Neural crest cell (in vitro differentiated cells): Measurements from ENCODE around the gene SRP68. TPM values are rescaled to one million over a fixed set of nuclear protein-coding genes. Genes with fewer than 3 reads are reported as not detected.

Experiments
- DNase-seq: peaks from one replicate; pipeline ENCODE4 v3.0.0; 2021; ENCODE audit warnings: low read depth, mixed read lengths, low spot score
- H3K27ac Mint-ChIP-seq: one replicate; pipeline ENCODE4 v1.8.0; 2021; ENCODE audit warnings: mild to moderate bottlenecking, mixed read lengths; ENCODE audit not compliant: unreplicated experiment
- H3K27me3 Mint-ChIP-seq: 2 replicates; pipeline ENCODE4 v1.8.0; 2021; ENCODE audit warnings: low read depth, mild to moderate bottlenecking, mixed read lengths
- H3K36me3 Mint-ChIP-seq: 2 replicates; pipeline ENCODE4 v1.8.0; 2021; ENCODE audit warnings: low read depth, mild to moderate bottlenecking, mixed read lengths
- H3K4me1 Mint-ChIP-seq: 2 replicates; pipeline ENCODE4 v1.8.0; 2021; ENCODE audit warnings: mixed read lengths
- H3K4me3 Mint-ChIP-seq: one replicate; pipeline ENCODE4 v1.8.0; 2021; ENCODE audit warnings: mild to moderate bottlenecking, mixed read lengths
- H3K9me3 Mint-ChIP-seq: 2 replicates; pipeline ENCODE4 v1.8.0; 2021; ENCODE audit warnings: mixed read lengths
- CTCF ChIP-seq: fragments of 200-600 bp; sonication (generic); conservative IDR thresholded peaks from 2 replicates; pipeline ENCODE4 v1.5.0; 2021; ENCODE audit warnings: antibody characterized with exemption, mild to moderate bottlenecking
- total RNA-seq: library from RNA; stranded (reverse); gene quantifications from 2 replicates; pipeline ENCODE4 v1.2.1, GENCODE V29; 2021

The SRP68 gene
- total RNA-seq, 1 donor from 2014 or later: 91.6 TPM

- Mint-ChIP-seq H3K4me3 (peak within 1 kb of the TSS; percentile 98), H3K27me3 (no peaks in the 10 kb centered on the region), H3K36me3 (peaks cover 8% of the 10 kb centered on the region), H3K27ac (peak within 1 kb of the TSS; percentile 98), H3K4me1 (peaks cover 17% of the 10 kb centered on the region), H3K9me3 (no peaks in the 10 kb centered on the region)
- no peak for TF ChIP-seq CTCF
- DNase-seq: peak; percentile 90
These were observed 31.2 kb upstream of the SRP68 start, which contains the start of gene EXOC7 for GRCh38 chr17:76103274-76104139. Gene EXOC7, minus strand, starts transcription at chr17:76103787. Its CDS starts 95 bp downstream, at chr17:76103692.

GRCh38 chr17:76102944-76103273 is 30.6 kb upstream of the SRP68 start:
- Mint-ChIP-seq H3K27ac (peak overlapping the region; percentile 98), H3K27me3 (no peaks in the 10 kb centered on the region), H3K9me3 (no peaks in the 10 kb centered on the region), H3K36me3 (peaks cover 8% of the 10 kb centered on the region), H3K4me3 (peak overlapping the region; percentile 98), H3K4me1 (peaks cover 17% of the 10 kb centered on the region)
- DNase-seq: no peak
- TF ChIP-seq CTCF: no peak

- no peak overlapping the region for H3K27ac Mint-ChIP-seq
- H3K27me3 Mint-ChIP-seq: no peaks in the 10 kb centered on the region
- no peaks in the 10 kb centered on the region for H3K9me3 Mint-ChIP-seq
- H3K4me3 Mint-ChIP-seq: no peak overlapping the region
- no peak for DNase-seq
- TF ChIP-seq CTCF: no peak
- H3K4me1 Mint-ChIP-seq: peaks cover 8% of the 10 kb centered on the region
- H3K36me3 Mint-ChIP-seq: peaks cover 15% of the 10 kb centered on the region
These were observed 25.5 kb upstream of the SRP68 start for GRCh38 chr17:76097716-76098295.

GRCh38 chr17:76095943-76096342 is 23.6 kb upstream of the SRP68 start:
- no peak for DNase-seq
- peaks cover 10% of the 10 kb centered on the region for H3K36me3 Mint-ChIP-seq

GRCh38 chr17:76094046-76094445 is 21.7 kb upstream of the SRP68 start:
- Mint-ChIP-seq H3K27me3 (no peaks in the 10 kb centered on the region), H3K4me1 (no peaks in the 10 kb centered on the region), H3K27ac (no peak overlapping the region), H3K9me3 (no peaks in the 10 kb centered on the region), H3K4me3 (no peak overlapping the region), H3K36me3 (peaks cover 7% of the 10 kb centered on the region)
- DNase-seq: no peak
- no peak for TF ChIP-seq CTCF

More at GRCh38 chr17:76095943-76096342, 23.6 kb upstream of the SRP68 start:
- TF ChIP-seq CTCF: no peak
- H3K27me3 Mint-ChIP-seq: no peaks in the 10 kb centered on the region
- H3K27ac Mint-ChIP-seq: no peak overlapping the region
- H3K9me3 Mint-ChIP-seq: no peaks in the 10 kb centered on the region
- H3K4me1 Mint-ChIP-seq: no peaks in the 10 kb centered on the region
- H3K4me3 Mint-ChIP-seq: peak overlapping the region; percentile 46
